NK-92 treated with Interleukin-12 subunit alpha and Interleukin-12 subunit beta, amount 100 ng/mL, for 24 hours (cell line): ENCODE data around the gene S100Z.

Experiments
- DNase-seq: peaks from one replicate; lab custom pipeline; 2025; lab: John Stamatoyannopoulos, UW

S100Z gene

GRCh38 chr5:76953551-76954382 lies 104.0 kb downstream of the S100Z start:
- no peak for DNase-seq

GRCh38 chr5:76954383-76954763 lies 104.6 kb downstream of the S100Z start:
- no peak for DNase-seq

- no peak for DNase-seq
These were observed 106.2 kb downstream of the S100Z start for GRCh38 chr5:76956033-76956432.

- DNase-seq = no peak
These were observed 109.4 kb downstream of the S100Z start for GRCh38 chr5:76958991-76959767.

- DNase-seq = no peak
These were observed 110.3 kb downstream of the S100Z start for GRCh38 chr5:76960004-76960625.

GRCh38 chr5:76964060-76964459 lies 114.2 kb downstream of the S100Z start:
- DNase-seq = no peak
